HEK293T (cell line): ENCODE measurements around the gene EPX.

Experiments
- FOXA1 ChIP-seq: fragments of 450-650 bp; IDR thresholded peaks from 2 replicates; pipeline ENCODE4 v1.6.1; 2016; ENCODE audit warnings: mild to moderate bottlenecking
- NFRKB ChIP-seq: fragments of 450-650 bp; IDR thresholded peaks from 2 replicates; pipeline ENCODE4 v1.6.1; 2016; ENCODE audit warnings: mild to moderate bottlenecking, moderate library complexity
- TARDBP ChIP-seq: fragments of 450-650 bp; IDR thresholded peaks from 2 replicates; pipeline ENCODE4 v1.6.1; 2016

GRCh38 chr17:58183514-58183913, 9.0 kb upstream of the EPX start:
- TF ChIP-seq NFRKB = no peak
- TF ChIP-seq FOXA1 = no peak
- TF ChIP-seq TARDBP = no peak
